HS-5 (cell line): ENCODE data around the gene LRRC4C.
"Not testable (repeated sequence)": the region's sequence is repeated elsewhere in the genome, so short reads cannot be mapped to it uniquely, and the experiment has no call there.

Experiments used
- DNase-seq: peaks from one replicate; pipeline ENCODE4 v3.0.0-alpha.2; 2012; ENCODE audit warnings: low read depth

LRRC4C gene

DNA sequence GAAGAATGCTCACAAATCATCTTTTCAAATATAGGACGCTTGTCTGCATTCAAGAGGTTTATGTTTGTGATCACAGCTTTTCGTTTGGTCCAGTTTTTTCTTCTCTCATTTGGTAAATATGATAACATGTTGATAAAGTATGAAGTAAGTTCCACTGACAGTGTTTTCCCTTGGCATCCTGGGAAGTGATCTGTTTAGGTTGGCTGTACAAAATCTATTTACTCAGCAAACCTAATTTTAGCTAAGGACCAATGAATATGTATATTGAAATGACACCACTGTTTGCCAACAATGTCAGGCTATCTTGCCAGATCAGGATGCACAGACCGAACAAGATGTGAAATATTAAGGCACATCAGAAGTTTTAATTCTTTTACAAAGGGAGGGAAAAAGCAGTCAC is 1230.8 kb downstream of the LRRC4C start:
- no peak for DNase-seq

GRCh38 chr11:40227730-40228129 is 1231.7 kb downstream of the LRRC4C start:
- no peak for DNase-seq

- no peak for DNase-seq
Observed at GRCh38 chr11:40226654-40227053, 1232.8 kb downstream of the LRRC4C start.

DNA sequence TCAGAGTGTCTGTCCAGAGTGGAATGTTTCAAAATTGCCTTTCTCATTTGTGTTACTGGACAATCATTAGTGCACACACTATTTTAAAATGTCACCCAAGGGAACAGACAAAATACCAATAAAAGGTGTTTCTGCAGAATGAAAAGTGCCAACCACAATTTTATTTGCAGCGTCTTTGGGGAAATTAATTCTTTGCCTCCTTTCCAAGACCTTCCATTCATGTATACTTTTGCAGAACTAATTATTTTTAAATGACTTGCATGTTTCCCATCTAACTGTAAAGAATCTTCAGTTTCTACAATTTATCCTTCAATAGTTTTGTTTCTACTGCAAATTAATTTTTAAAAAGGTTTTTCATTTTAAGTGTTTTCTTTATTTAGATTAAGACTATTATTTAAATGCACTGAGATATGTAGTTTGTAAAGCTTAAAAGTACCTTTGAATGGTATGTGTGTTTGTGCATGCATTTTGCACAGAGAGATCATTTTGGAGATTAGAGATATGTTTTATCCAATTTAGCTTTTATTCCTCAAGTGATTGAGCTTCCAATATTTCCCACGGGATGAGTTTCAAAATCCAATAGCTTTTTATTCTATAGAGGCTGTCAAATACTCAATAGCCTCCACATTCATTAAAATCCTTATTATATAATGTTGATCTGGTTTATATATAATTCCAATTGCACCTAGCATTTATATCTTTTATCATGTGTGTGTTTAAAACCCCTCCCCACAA is 1235.7 kb downstream of the LRRC4C start:
- DNase-seq = no peak

DNA sequence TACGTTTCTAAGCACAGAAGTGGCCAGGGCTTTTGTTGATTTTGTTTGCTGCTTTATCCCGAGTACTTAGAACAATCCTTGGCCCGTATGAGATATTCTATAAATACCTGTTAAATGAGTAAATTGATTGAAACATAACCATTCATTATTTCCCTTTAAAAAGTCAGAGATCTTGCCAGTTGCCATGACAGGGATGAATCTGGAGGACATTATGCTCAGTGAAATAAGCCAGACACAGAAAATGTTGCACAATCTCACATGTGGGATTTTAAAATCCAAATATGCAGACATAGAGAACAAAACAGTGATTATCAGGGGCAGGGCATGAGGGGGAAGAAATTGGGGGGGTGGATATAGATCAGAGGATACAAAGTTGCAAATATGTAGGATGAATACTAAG is 1240.1 kb downstream of the LRRC4C start:
- no peak for DNase-seq

- DNase-seq = no peak
Observed at GRCh38 chr11:40215556-40215955, 1243.9 kb downstream of the LRRC4C start.

- DNase-seq = no peak
Observed at GRCh38 chr11:40207416-40207815, 1252.0 kb downstream of the LRRC4C start.

DNA sequence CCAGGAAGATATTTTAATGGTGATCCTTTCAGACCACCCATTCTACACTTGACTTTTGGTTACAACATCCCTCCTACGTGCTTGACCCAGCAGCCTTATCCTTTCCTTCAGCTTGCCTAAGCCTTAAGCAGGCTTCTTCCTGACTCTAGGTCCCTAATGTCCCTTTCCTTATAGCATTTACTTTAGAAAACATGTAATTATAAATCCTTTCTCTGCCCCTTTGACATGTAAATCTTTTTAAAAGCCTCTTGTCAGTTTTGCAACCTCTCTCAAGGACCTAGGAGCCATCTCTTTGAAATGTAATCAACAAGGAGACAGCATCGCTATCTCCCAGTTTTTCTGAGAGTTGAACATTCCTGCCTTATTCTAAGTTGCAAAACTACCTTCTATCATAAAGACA is 1255.2 kb downstream of the LRRC4C start:
- no peak for DNase-seq

- no peak for DNase-seq
Observed at GRCh38 chr11:40203606-40204005, 1255.8 kb downstream of the LRRC4C start.

DNA sequence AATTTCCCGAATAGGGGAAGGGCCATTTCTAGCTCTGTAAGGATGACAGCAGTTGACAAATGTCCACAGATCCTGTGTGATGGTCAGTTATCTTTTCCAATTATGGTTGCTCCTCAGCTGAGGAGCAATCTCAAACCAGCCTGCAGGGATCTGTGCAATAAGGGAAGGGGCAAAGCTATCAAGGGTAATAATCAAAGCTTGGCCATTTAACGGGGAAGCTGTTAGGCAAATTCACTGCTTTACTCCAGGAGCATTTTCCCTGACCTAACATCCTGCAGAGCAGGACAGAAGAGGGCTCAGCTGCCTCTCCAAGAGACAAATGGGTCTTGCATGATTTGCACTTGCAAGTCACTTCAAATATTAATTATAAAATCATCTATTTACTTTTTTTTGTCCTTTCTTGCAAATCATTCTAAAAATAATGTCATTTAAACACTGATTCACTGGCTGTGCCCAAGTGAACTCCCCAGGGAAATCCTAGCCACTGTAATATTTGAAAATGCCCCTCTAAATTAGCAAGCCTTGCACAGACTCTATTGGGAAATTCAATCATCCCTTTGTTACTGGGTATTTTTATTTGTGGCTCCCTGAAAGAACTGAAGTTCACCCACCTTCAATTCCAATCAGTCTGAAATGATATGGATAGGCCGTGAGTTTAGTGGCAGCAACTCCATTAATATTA is 1256.7 kb downstream of the LRRC4C start:
- DNase-seq = no peak

GRCh38 chr11:40192590-40192989 is 1266.9 kb downstream of the LRRC4C start:
- not testable (repeated sequence) for DNase-seq

DNA sequence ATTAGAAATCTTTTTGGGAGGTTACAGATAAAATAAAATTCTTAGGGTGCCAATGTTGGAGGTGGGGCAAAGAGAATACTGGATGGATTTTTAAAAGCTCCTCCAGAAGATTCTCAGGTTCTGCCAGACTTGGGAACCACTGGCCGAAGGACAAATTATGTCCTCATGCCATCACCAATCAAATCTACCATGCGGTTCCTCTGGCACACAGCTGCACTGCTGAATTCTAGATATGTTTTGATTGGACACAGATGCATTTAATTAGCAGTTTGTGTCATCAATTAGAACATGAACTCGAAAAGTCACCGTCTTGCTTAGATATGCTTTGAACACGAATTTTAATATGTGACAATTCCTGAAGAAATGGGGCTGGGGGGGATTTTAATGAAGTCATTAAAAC is 1269.2 kb downstream of the LRRC4C start:
- no peak for DNase-seq

DNA sequence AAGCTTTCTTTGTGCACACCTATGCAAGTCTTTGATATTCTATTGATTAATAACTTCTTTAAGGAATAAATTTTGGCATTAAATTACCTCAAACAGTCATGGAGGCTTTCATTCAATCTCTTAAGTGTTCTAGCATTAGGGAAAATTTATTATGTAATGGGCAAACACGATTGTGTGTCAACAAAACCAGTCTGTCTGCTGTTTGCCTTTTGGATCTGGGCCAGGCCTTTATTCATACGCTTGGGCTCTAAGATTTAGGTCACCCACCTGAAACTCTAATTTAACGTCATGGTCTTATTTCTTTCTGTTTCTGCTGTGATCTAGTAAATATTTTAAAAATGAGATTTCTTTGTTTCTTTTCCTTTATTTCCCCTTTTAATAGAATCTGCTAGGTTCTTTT is 1270.6 kb downstream of the LRRC4C start:
- DNase-seq = no peak

DNA sequence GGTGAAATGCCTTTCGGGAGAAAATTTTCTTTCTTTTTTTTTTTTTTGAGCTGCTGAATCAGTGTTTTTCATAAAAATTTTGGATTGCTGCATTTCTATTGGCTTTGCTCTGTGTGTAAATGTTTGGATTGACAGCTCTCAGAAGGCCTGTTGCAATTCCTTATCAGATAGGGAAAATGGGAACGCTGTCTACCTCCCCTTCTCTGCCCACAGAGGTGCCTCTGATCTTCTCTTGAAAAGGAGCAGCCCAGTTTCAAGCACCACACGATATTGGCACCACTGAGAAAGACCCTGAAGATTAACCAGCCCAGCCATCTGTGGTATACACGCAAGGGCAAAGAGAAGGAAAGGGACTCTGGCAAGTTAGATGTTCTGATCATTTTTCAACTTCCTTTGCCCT is 1272.2 kb downstream of the LRRC4C start:
- DNase-seq = no peak

DNA sequence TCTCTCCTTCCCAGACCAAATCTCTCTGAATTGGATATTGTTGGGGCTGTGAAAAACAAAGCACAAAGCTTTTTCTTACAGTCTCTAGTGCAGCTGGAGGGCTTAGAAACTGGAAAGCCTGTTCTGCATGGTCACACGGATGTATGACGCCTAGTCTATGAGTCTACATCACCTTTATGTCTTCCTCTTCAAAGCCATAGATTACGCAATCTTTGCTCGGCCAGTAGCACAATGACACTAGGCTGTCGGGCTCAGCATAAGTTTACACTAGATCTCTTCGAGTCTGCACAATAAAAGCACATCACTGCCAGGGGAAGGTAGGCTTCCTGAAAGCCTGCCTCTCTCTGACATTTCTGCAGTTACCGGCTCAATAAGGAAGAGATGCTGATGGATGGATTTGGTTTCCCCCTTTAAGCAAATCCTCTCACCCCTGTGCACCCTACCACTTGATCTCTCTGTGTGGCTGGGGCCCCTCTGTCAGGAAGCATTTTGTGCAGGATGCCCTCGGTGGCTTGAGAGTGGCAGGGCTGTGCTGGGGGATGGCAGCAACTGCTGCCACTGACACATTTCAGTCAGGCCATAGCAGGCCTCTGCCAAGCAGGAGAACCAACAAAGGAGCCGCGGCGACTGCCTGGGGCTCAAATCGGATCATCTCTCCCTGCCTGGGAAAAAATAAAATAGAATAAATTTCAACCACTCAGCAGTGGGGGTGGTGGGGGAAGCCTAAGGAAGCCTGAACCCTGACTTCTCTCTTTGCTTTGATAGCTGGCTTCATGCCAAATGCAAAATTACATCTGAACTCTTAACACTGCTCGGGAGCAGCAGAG is 1272.8 kb downstream of the LRRC4C start:
- no peak for DNase-seq

GRCh38 chr11:40185793-40186192 is 1273.7 kb downstream of the LRRC4C start:
- DNase-seq = no peak

DNA sequence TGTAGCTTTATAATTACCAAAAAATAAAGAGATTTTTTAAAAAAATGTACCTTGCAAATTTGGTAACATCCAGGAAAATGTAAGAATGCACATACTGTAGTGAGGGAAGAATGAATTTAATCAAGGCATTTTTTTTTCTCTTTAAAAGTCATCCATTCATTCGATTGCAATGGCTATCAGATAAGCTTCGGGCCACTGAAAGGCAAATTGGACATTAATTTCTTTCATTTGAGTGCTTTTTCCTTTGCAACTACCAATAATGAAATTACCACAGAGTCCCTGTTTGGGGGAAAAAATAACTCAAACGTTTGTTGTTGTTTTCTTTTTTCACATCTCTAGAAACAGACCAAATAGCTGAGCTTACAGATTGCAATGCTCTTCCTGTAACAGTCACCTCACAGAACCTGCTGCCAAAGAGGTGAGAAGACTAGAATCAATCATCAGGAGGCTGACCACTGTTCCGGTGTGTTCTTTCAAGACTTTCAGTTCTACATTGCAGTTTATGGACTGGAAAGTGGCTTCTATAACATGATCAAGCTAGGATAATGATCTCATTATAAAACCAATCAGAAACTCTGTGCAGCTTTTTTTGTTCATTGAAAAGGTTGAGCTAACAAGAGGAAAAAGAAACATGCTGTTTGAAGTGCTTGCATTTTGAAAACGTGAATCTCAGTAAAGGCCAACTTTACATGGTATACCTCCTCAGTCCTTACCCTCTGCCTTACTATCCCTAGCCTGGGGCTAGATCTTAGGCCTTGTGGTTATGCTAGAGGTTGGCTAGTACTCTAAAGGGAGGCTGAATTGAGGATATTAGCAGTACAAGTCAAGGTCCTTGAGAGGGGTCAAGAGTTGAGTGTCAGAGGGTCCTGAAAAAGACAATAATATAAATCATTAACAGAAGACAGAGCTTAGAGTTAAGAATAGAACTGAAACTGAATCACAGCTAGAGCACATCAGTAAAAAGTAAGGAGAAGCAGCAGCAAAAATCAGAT is 1276.1 kb downstream of the LRRC4C start:
- DNase-seq = no peak

DNA sequence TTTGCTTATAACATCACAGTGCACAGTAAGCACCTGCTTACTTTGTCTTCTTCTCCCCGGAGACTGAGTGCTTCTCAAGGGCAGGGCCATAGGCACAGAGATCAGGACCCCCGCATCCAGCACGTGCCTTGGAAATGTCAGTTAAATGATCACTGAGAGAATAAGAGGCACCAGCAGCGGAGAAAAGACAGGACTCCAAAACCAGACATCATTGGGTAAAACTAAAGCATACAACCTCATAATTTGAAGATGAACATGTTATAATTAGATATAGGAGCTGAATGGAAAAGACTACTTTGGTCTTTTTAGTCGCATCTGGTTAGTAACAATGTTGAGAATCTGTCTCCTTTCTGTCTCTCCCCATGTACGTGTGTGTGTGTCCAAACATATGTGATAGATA is 1279.9 kb downstream of the LRRC4C start:
- DNase-seq = no peak

GRCh38 chr11:40178470-40178869 is 1281.0 kb downstream of the LRRC4C start:
- no peak for DNase-seq

DNA sequence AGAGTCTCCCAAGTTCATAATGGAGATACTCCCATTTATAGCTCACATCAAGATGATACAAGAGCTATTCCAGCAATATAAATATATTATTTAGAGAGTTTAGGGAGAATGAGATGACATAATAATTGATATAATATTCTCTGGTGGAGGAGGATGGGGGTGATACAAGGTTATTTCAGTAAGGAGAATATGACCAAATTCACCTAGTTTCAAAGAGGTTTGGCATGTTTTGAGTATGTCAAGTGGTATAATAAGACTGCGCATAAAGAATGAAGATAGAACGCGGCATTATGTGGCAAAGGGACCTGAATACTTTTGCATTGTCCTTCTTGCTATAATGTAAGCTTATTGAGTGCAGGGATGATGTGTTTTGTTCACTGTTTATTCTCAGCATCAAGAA is 1283.5 kb downstream of the LRRC4C start:
- DNase-seq = no peak

DNA sequence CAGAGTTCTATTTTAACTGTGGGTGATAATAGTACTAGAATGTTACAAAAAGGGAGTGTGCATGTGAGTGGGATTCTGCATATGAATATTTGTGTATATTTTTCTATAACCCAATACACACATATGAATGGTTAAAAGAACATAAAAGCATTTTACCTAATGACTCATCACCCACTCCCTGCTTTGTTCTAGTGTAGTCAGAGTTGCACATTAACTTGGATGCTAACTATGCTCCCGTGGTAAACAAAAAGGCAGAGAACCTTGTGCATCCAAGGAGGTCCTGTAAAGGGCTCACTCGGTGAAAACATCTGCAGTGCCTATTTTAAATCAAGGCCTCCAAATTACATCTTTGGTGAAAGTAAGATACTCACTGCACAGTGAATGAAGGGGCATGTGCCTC is 1289.4 kb downstream of the LRRC4C start:
- no peak for DNase-seq

GRCh38 chr11:40168414-40168813 is 1291.0 kb downstream of the LRRC4C start:
- no peak for DNase-seq
